ENCODE measurements around the gene PCDHGB7. TPM values are rescaled to one million over a fixed set of nuclear protein-coding genes. Genes with fewer than 3 reads are reported as not detected.

Gene PCDHGB7
- total and polyA plus RNA-seq, 10 of the 15 experiments (the other 5 are each of a cell fraction or from before 2014, with no cell fraction given), result 0.27 to 1.3 (median 0.54) TPM; not detected in 2

GRCh38 chr5:141383345-141383744 lies 34.1 kb upstream of the PCDHGB7 start:
- H3K27me3 ChIP-seq (replicated peaks in 1 of 2; ENCODE audit: control insufficient read depth in 2 of 2, insufficient read depth in 2 of 2, low read length in 1 of 2), result no peaks in the 10 kb centered on the region
- H2AFZ ChIP-seq (ENCODE audit: control insufficient read depth, low read depth, low read length), result no peak overlapping the region
- no peak overlapping the region for H3K4me3 ChIP-seq
- no peak overlapping the region for H3K4me2 ChIP-seq (ENCODE audit: control insufficient read depth, insufficient read depth)
- intact Hi-C loops (cut with micrococcal nuclease; ENCODE audit: unreplicated experiment), result no loop called here
- H3K9ac ChIP-seq (ENCODE audit: control insufficient read depth, insufficient read depth, low read length), result no peak overlapping the region
- H3K79me2 ChIP-seq (ENCODE audit: control insufficient read depth, insufficient read depth, low read length), result no peaks in the 10 kb centered on the region
- no peaks in the 10 kb centered on the region for H3K4me1 ChIP-seq (ENCODE audit: control insufficient read depth, insufficient read depth, low read length)
- no TSS peak for BruUV-seq (replicated peaks)
- DNase-seq (ENCODE audit: low read depth, low spot score) (no peak), ATAC-seq (no peak), FAIRE-seq (no peak)
- H3K36me3 ChIP-seq (ENCODE audit: control insufficient read depth in 2 of 2, insufficient read depth in 2 of 2, low read length in 1 of 2), result no peaks in the 10 kb centered on the region
- WGBS (ENCODE audit: insufficient coverage, insufficient replicate concordance, low lambda C conversion rate, missing lambda C conversion rate), result 27% methylated on average over 21 of the region's 21 CpGs
- TF ChIP-seq RUNX3 (IDR thresholded peaks at IDR 0.05; ENCODE audit: low read length), result no peak
- no peak for TF ChIP-seq RFX5 (IDR thresholded peaks at IDR 0.05; ENCODE audit: low read depth, low read length)
- TF ChIP-seq RCOR1 (conservative IDR thresholded peaks at IDR 0.05; ENCODE audit: low read depth, low read length), result no peak
- TF ChIP-seq IKZF2 (IDR thresholded peaks at IDR 0.05), result no peak
- no peak for TF ChIP-seq BCLAF1 (IDR thresholded peaks at IDR 0.05)
- no peak for TF ChIP-seq POLR2AphosphoS2 (IDR thresholded peaks at IDR 0.05; ENCODE audit: low read depth, low read length)
- no peak for TF ChIP-seq CEBPZ (IDR thresholded peaks at IDR 0.05; ENCODE audit: low read depth, low read length)
- TF ChIP-seq CUX1 (IDR thresholded peaks at IDR 0.05; ENCODE audit: insufficient replicate concordance, low read depth, low read length), result no peak
- no peak for TF ChIP-seq IRF4 (IDR thresholded peaks at IDR 0.05; ENCODE audit: low read depth, low read length)
- H4K20me1 ChIP-seq (ENCODE audit: control insufficient read depth, insufficient read depth), result no peaks in the 10 kb centered on the region
- H3K27ac ChIP-seq (ENCODE audit: control insufficient read depth, insufficient read depth), result no peak overlapping the region
- H3K9me3 ChIP-seq (replicated peaks; ENCODE audit: control insufficient read depth, insufficient read depth, low read length), result peaks cover 2% of the 10 kb centered on the region; the same call in 1 of the 3 replicates
- in situ Hi-C loops (cut with MboI), result no loop called here
- ChIA-PET SMC1A (ENCODE audit: uncharacterized antibody, unreplicated experiment) (no interaction called here), POLR2A (no interaction called here), RAD21 (ENCODE audit: unreplicated experiment) (no interaction called here), CTCF (interaction anchor here (0.8 to 1.5 kb wide), 2 partner anchors 8 to 175 kb away, joined by 3 read pairs; no protein-coding TSS in a partner anchor)
